Upper lobe of left lung (tissue), 6 donors: ENCODE measurements around the gene COL11A2. TPM values are rescaled to one million over a fixed set of nuclear protein-coding genes. Genes with fewer than 3 reads are reported as not detected.

Experiments
- ATAC-seq, 2 donors: fragments of 200-7000 bp; cut with Tn5 transposase; one replicate each; pipeline ENCODE4 v1.9.1; 2022; ENCODE audit warnings: mild to moderate bottlenecking in 2 of 2, moderate library complexity in 2 of 2; ENCODE audit not compliant: low FRiP score in 2 of 2
- DNase-seq, 2 donors: peaks; one replicate each; pipeline ENCODE4 v3.0.0-alpha.2; 2019 to 2020
- H3K27ac ChIP-seq, 4 donors: fragments of 200-600 bp; sonication (generic); one replicate each; pipeline ENCODE4 v1.5.1; 2016 to 2019
- H3K27me3 ChIP-seq, 4 donors: fragments of 200-600 bp; sonication (generic); one replicate each; pipeline ENCODE4 v1.5.1; 2017 to 2019
- H3K36me3 ChIP-seq, 4 donors: fragments of 200-600 bp; sonication (generic); one replicate each; pipeline ENCODE4 v1.5.1; 2016 to 2019
- H3K4me1 ChIP-seq, 4 donors: fragments of 200-600 bp; sonication (generic); one replicate each; pipeline ENCODE4 v1.5.1; 2018 to 2019
- H3K4me3 ChIP-seq, 4 donors: fragments of 200-600 bp; sonication (generic); one replicate each; pipeline ENCODE4 v1.5.1; 2017 to 2019; ENCODE audit warnings: mild to moderate bottlenecking in 2 of 4, moderate library complexity in 1 of 4
- H3K9me3 ChIP-seq, 4 donors: fragments of 200-600 bp; sonication (generic); one replicate each; pipeline ENCODE4 v1.5.1; 2018 to 2019
- CTCF ChIP-seq, 6 experiments: fragments of 450-650 bp in 4 of 6; fragments of 200-600 bp in 2 of 6; sonication (generic) in 2 of 6; IDR thresholded peaks; one replicate each; pipeline ENCODE4 v1.5.1; 2016 to 2019; ENCODE audit warnings: antibody characterized with exemption in 6 of 6
- EP300 ChIP-seq, 4 donors: sonication (generic); formaldehyde crosslinking; IDR thresholded peaks; one replicate each; pipeline ENCODE4 v1.5.1; 2017; ENCODE audit warnings: antibody characterized with exemption in 4 of 4, control low read depth in 2 of 4
- POLR2A ChIP-seq, 4 donors: fragments of 450-650 bp; IDR thresholded peaks; one replicate each; pipeline ENCODE4 v1.5.1; 2016 to 2017; ENCODE audit warnings: antibody characterized with exemption in 4 of 4, mild to moderate bottlenecking in 2 of 4
- POLR2AphosphoS5 ChIP-seq, 2 donors: sonication (generic); formaldehyde crosslinking; IDR thresholded peaks; one replicate each; pipeline ENCODE4 v1.5.1; 2017; ENCODE audit warnings: antibody characterized with exemption in 2 of 2
- WGBS, 2 donors: methylation state at CpG; one replicate each; pipeline ENCODE4 v1.1.5; 2017 to 2018; 5-methylcytosine and 5-hydroxymethylcytosine counted together
- total RNA-seq, 6 donors: library from RNA; depleted of rRNA in 4 of 6; stranded (reverse); fragments of >200 nt in 4 of 6; gene quantifications; one replicate each; pipeline versions ENCODE4 v1.1.0 to v1.2.1, GENCODE V29; 2016 to 2021
- donor health status: DM: no; HTN: no; CAD: no; lungs with moderate emphysema.
- donor health status: DM: no; HTN: yes; CAD: no; lungs with severe emphysema.

COL11A2 gene
- total RNA-seq, 6 donors from 2014 or later = 0.20 to 2.1 (median 0.74) TPM

DNA sequence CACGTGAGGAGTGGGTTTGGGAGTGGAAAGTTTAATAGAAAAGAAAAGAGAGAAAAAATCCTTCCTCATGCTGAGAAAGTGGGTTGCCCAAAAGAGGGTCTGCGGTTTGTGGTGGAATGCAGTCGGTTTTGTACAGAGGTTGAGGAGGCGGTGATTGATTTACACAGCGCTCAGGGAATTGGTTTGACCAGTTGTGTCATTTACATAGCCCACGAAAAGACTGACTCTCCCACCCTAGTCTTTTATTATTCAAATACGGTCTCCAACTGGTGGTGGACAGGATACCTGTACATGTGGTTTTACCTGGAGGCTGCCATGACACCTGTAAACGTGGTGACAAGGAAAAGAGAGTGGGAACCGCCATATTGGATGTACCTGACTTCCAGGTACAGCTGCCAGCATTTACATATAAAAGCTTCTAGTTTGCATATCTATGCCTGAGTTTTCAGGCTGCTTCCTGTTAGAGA is 74.4 kb downstream of the COL11A2 start:
- Histone ChIP-seq H3K27ac (no peak overlapping the region), H3K27me3 (peaks cover 0 to 20% (median 10%) of the 10 kb centered on the region in 4 donors), H3K4me3 (no peak overlapping the region), H3K36me3 (no peaks in the 10 kb centered on the region), H3K9me3 (no peaks in the 10 kb centered on the region), H3K4me1 (peaks cover 0 to 10% (median 3%) of the 10 kb centered on the region in 4 donors)
- ATAC-seq (no peak), DNase-seq (no peak)
- 14 to 16% methylated on average over 9 of the region's 9 CpGs for WGBS, 2 donors
- TF ChIP-seq EP300 (IDR thresholded peaks at IDR 0.05) = no peak
- no peak for TF ChIP-seq CTCF (IDR thresholded peaks at IDR 0.05)
- TF ChIP-seq POLR2A (IDR thresholded peaks at IDR 0.05) = no peak

GRCh38 chr6:33116841-33117711 is 75.2 kb downstream of the COL11A2 start:
- DNase-seq (peak in 1 of 2 donors; percentile 58), ATAC-seq (no peak)
- no peaks in the 10 kb centered on the region for H3K9me3 ChIP-seq
- peaks cover 0 to 10% (median 3%) of the 10 kb centered on the region in 4 donors for H3K4me1 ChIP-seq
- WGBS, 2 donors = 7 to 15% methylated on average over 29 to 32 of the region's 32 CpGs
- H3K27me3 ChIP-seq = peaks cover 0 to 20% (median 10%) of the 10 kb centered on the region in 4 donors
- TF ChIP-seq EP300 (IDR thresholded peaks at IDR 0.05) = no peak
- TF ChIP-seq POLR2A (IDR thresholded peaks at IDR 0.05) = no peak
- no peak for TF ChIP-seq CTCF (IDR thresholded peaks at IDR 0.05)
- no peak for TF ChIP-seq POLR2AphosphoS5 (IDR thresholded peaks at IDR 0.05)
- no peak overlapping the region for H3K27ac ChIP-seq
- no peaks in the 10 kb centered on the region for H3K36me3 ChIP-seq
- H3K4me3 ChIP-seq = no peak overlapping the region

- Histone ChIP-seq H3K36me3 (no peaks in the 10 kb centered on the region), H3K4me1 (peaks cover 0 to 10% (median 3%) of the 10 kb centered on the region in 4 donors), H3K4me3 (no peak overlapping the region), H3K27ac (no peak overlapping the region), H3K9me3 (no peaks in the 10 kb centered on the region), H3K27me3 (peaks cover 0 to 20% (median 10%) of the 10 kb centered on the region in 4 donors)
- ATAC-seq (no peak), DNase-seq (no peak)
- 7 to 11% methylated on average over 6 of the region's 6 CpGs for WGBS, 2 donors
- TF ChIP-seq EP300 (IDR thresholded peaks at IDR 0.05) = no peak
- no peak for TF ChIP-seq CTCF (IDR thresholded peaks at IDR 0.05)
- no peak for TF ChIP-seq POLR2AphosphoS5 (IDR thresholded peaks at IDR 0.05)
Observed at GRCh38 chr6:33116417-33116816, 75.8 kb downstream of the COL11A2 start.

- no peak overlapping the region for H3K27ac ChIP-seq
- no peak for ATAC-seq
- H3K36me3 ChIP-seq = no peaks in the 10 kb centered on the region
- H3K4me1 ChIP-seq = peaks cover 0 to 10% (median 3%) of the 10 kb centered on the region in 4 donors
- no peak for TF ChIP-seq POLR2AphosphoS5 (IDR thresholded peaks at IDR 0.05)
- TF ChIP-seq CTCF (IDR thresholded peaks at IDR 0.05) = no peak
- TF ChIP-seq POLR2A (IDR thresholded peaks at IDR 0.05) = no peak
- TF ChIP-seq EP300 (IDR thresholded peaks at IDR 0.05) = no peak
- H3K9me3 ChIP-seq = no peaks in the 10 kb centered on the region
- H3K4me3 ChIP-seq = no peak overlapping the region
- peaks cover 0 to 20% (median 10%) of the 10 kb centered on the region in 4 donors for H3K27me3 ChIP-seq
- no peak for DNase-seq
Observed at GRCh38 chr6:33114406-33114805, 77.9 kb downstream of the COL11A2 start.
